Measurements from ENCODE around the gene DHRS7.

DHRS7 gene

GRCh38 chr14:60184146-60184904 lies 19.1 kb upstream of the DHRS7 start:
- peak; percentile 93 for DNase-seq

DNA sequence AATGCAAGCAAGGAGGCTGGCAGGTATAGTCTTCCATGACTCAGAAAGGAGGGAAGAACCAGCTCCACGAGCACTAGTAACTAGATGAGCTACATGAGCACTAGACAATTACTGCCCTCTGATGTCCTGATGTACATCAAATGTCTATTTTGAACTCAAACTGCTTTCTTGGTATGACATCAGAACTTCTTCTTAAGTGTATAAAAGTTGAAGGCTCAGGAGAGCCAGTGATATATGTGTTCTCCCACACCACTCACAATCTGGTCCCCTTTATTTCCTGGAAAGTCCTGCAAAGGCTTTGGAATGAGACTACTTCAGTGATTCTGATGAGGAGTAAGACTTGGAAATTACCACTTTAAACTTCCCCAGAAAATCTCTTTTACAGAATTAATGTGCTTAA lies 18.5 kb upstream of the DHRS7 start:
- DNase-seq: no peak

DNA sequence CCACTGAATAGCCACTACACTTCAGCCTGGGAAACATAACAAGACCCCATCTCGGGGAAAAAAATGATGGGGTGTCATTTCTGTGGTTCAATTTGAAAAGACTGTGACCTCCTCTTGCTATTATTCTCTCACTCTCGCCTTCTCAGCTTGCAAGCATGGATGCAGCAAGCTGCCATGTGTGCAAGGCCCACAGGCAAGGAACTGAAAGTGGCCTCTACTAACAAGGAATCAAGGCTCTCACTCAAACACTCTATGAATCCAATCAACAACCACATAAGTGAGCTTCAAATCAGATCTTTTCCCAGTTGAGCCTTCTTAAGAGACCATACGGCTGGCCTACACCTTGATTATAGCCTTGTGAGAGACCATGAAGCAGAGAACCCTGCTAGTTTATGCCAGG lies 17.9 kb upstream of the DHRS7 start:
- no peak for DNase-seq

GRCh38 chr14:60179431-60179869 lies 14.3 kb upstream of the DHRS7 start:
- DNase-seq: no peak

- DNase-seq: no peak
Observed at GRCh38 chr14:60178820-60179219, 13.6 kb upstream of the DHRS7 start.

DNA sequence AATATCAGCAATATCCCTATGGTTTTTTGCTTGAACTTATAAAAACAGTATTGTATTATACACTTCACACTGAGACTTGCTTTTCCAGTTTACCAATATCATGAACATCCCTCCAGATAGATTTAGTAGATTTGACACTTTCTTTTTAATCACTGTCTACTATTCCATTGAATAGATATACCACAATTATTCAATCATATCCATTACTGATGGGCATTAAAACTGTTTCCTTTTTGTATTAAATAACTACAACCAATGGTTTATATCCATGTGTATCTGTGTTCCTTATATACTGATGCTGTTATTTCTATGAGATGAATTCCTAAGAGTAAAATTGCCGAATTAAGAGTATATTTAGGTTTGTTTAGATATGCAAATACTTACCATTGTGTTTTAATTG lies 13.0 kb upstream of the DHRS7 start:
- DNase-seq: no peak

- no peak for DNase-seq
Observed at GRCh38 chr14:60175255-60175902, 10.2 kb upstream of the DHRS7 start.

DNA sequence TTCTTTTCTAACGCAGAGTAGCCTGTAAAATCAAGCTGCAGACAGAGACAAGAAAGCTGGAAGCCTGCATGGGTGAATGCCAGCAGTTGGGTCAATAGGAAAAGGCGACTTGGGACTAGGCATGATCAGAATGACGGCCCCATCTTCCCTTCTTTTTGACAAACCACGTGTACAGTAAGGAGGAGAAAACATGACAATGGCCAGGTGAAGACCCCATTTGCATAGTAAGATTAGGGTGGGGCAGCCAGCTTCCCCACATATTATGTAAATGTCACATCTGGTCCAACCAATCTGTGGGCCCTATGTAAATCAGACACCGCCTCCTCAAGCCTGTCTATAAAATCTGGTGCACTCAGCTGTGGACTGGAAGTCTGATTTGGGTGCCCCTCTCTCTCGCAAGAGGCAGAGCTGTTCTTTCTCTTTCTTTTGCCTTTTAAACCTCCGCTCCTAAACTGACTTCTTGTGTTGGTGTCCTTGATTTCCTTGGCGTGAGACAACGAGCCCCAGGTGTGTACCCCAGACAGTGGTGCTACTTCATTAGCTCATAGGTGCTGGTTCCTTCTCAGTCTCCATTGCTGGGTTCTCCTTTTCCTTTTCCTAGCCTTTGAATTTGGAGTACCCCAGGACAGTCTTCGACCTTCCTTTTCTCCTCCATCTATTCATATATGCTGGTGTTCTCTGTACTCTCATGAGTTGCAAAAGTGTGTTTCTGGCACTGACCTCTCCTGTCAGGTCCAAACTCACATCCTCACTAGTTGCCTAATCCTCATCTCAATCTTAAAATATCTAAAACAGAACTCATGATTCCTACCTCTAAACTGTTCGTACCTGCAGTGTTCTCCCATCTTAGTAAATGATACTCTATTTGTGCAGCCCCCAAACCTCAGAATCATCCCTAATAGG lies 9.4 kb upstream of the DHRS7 start:
- DNase-seq: no peak

GRCh38 chr14:60171690-60172089 lies 6.5 kb upstream of the DHRS7 start:
- no peak for DNase-seq

GRCh38 chr14:60170948-60171347 lies 5.8 kb upstream of the DHRS7 start:
- DNase-seq: no peak

- no peak for DNase-seq
Observed at GRCh38 chr14:60169722-60170121, 4.5 kb upstream of the DHRS7 start.

- DNase-seq: no peak
Observed at GRCh38 chr14:60166142-60166541, 944 bp upstream of the DHRS7 start.

GRCh38 chr14:60165547-60165876 lies 314 bp upstream of the DHRS7 start:
- DNase-seq: peak; percentile 54

DNA sequence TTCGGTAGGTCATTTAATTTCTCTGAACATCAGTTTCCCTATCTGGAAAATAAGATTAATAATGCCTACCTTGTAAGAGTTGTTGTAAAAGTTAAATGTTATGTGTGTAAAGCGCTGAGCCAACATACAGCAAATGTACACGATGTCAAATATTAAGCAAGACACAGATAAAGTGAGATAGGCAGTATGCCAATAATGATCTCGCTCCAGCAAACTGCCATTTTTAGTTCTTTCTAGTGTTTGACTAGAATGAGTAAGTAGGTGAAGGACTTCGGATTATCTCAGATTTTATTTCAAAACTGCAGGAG lies 840 bp downstream of the DHRS7 start:
- peak; percentile 75 for DNase-seq

DNA sequence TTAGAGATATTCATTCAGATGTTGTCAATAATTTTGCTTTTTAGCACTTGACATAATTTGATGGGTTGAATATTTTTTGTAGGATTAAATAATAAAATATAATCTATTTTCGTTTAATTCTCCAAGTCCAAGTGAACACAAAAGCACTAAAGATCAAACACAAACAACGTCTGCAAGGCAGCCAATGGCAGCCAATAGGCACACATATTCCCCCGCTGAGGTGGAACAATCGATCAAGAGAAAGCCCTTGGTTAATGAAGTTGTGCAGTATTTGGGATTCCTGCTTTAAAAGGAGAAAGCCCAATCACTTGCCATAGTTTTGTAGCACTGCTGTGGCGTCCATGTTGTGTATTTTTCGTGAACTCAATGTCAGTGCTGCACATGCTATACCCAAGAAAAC lies 1.5 kb downstream of the DHRS7 start:
- peak; percentile 28 for DNase-seq

DNA sequence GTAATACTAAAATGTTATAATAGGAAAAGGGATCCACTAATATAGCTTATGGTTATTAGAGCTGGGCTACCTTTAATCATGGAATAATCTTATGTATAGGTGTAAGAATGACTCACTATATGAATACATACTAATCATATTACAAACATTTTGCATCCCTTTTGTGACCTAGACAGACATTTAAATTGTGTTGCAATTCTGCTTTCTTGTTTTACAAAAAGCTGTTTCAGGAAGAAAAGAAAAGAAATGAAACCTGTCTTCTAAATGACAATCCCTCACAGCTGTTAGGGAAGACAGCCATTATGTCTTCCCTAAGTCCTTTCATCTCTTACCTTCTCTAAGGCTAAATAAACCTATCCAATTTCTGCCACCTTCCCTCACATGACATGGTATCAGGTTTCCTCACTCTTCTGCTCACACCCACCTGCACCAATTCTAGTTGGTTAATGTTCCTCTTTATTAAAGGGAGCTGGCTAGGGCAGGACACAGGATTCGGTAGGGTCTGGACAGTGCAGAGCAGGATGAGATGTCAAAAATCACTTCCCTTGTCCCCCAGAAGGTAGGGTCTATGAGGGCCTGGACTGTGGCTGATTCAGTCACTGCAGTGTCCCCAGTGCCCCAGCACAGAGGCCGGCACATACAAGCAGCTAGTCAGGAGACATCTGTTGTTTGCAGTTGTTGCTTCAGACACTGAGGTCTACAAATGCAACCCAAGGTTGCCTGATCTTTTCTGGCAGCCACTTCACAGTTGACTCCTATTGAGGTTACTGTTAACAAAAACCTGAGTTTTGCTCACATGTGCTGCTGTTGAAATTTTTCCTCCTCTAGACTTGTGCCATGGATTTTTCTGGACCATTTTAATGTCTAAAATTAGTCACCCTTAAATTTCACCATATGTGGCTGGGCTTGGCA lies 3.7 kb downstream of the DHRS7 start:
- DNase-seq: peak; percentile 95

DNA sequence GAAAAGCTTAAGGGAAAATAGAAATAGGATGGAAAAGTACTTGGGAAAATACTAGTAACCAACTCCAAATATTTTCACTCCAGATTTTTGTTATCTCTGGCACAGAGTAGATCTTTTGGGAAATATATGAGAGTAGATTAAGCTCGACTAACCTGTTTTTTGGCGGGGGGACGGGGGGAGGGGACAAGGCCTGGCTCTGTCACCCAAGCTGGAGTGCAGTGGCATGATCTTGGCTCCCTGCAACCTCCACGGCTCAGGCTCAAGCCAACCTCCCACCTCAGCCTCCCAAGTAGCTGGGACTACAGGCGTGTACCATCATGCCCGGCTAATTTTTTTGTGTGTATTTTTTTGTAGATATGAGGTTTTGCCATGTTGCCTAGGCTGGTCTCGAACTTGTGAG lies 4.8 kb downstream of the DHRS7 start:
- DNase-seq: no peak

- no peak for DNase-seq
Observed at GRCh38 chr14:60154671-60155070, 10.5 kb downstream of the DHRS7 start.

DNA sequence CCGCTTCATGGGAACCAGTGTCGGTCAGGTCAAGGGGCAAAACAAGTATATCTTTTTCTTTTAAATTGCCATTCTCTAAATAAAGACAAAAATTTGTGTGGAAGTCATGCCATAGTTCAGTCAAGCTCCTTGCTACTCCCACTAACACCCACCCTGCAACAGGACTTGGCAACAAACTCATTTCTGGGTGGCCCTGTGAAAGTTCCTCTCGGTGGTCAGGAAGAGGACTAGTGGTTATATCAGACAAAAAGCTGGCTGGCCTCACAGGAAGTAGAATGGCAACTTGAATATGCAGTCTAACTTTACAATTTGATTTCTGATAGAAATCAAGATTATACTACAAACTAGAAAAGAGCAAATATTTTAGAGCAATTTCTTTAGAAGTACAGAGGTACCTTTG lies 11.2 kb downstream of the DHRS7 start:
- no peak for DNase-seq

GRCh38 chr14:60151715-60152114 lies 13.5 kb downstream of the DHRS7 start:
- DNase-seq: peak; percentile 65

GRCh38 chr14:60134702-60135101 lies 30.5 kb downstream of the DHRS7 start:
- no peak for DNase-seq

GRCh38 chr14:60133487-60133886 lies 31.7 kb downstream of the DHRS7 start:
- DNase-seq: no peak

- no peak for DNase-seq
Observed at GRCh38 chr14:60125918-60126317, 39.3 kb downstream of the DHRS7 start.
